Measurements from ENCODE around the gene NRP2. TPM values are rescaled to one million over a fixed set of nuclear protein-coding genes. Genes with fewer than 3 reads are reported as not detected.

NRP2 gene
- total RNA-seq, 1 experiment from 2014 or later: 18.3 TPM

- Histone ChIP-seq H3K36me3 (ENCODE audit: low read depth, low read length) (no peaks in the 10 kb centered on the region), H3K4me1 (ENCODE audit: insufficient read depth, low read length) (peaks cover 20% of the 10 kb centered on the region), H3K9me3 (ENCODE audit: low read length) (no peaks in the 10 kb centered on the region), H3K9ac (ENCODE audit: low read length) (no peak overlapping the region), H3K27me3 (ENCODE audit: low read length) (no peaks in the 10 kb centered on the region), H4K20me1 (ENCODE audit: low read length) (no peaks in the 10 kb centered on the region), H3K9me2 (replicated peaks; ENCODE audit: low read length) (no peaks in the 10 kb centered on the region), H3K27ac (ENCODE audit: low read length) (no peak overlapping the region), H3K79me2 (ENCODE audit: low read length) (no peaks in the 10 kb centered on the region), H3K4me3 (ENCODE audit: low read length) (no peak overlapping the region), H3K4me2 (ENCODE audit: low read length) (no peak overlapping the region), H3F3A (ENCODE audit: low read length, unreplicated experiment) (no peaks in the 10 kb centered on the region), H2AFZ (ENCODE audit: low read length) (no peak overlapping the region)
- no peak for TF ChIP-seq EZH2 (IDR thresholded peaks at IDR 0.05; ENCODE audit: low read length, unreplicated experiment)
- no peak for TF ChIP-seq EZH2phosphoT487 (IDR thresholded peaks at IDR 0.05; ENCODE audit: borderline replicate concordance, low read length)
- TF ChIP-seq, protein P1, sequence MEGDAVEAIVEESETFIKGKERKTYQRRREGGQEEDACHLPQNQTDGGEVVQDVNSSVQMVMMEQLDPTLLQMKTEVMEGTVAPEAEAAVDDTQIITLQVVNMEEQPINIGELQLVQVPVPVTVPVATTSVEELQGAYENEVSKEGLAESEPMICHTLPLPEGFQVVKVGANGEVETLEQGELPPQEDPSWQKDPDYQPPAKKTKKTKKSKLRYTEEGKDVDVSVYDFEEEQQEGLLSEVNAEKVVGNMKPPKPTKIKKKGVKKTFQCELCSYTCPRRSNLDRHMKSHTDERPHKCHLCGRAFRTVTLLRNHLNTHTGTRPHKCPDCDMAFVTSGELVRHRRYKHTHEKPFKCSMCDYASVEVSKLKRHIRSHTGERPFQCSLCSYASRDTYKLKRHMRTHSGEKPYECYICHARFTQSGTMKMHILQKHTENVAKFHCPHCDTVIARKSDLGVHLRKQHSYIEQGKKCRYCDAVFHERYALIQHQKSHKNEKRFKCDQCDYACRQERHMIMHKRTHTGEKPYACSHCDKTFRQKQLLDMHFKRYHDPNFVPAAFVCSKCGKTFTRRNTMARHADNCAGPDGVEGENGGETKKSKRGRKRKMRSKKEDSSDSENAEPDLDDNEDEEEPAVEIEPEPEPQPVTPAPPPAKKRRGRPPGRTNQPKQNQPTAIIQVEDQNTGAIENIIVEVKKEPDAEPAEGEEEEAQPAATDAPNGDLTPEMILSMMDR (conservative IDR thresholded peaks at IDR 0.05; ENCODE audit: low read depth, low read length): no peak
- intact Hi-C loops (cut with micrococcal nuclease): no loop called here
- ChIA-PET POLR2A (ENCODE audit: unreplicated experiment) (no interaction called here), CTCF (no interaction called here)
- no TSS peak for BruUV-seq (replicated peaks)
- ATAC-seq (no peak), DNase-seq (no peak)
Measured at GRCh38 chr2:205696927-205697441, 14.7 kb downstream of the NRP2 start.

DNA sequence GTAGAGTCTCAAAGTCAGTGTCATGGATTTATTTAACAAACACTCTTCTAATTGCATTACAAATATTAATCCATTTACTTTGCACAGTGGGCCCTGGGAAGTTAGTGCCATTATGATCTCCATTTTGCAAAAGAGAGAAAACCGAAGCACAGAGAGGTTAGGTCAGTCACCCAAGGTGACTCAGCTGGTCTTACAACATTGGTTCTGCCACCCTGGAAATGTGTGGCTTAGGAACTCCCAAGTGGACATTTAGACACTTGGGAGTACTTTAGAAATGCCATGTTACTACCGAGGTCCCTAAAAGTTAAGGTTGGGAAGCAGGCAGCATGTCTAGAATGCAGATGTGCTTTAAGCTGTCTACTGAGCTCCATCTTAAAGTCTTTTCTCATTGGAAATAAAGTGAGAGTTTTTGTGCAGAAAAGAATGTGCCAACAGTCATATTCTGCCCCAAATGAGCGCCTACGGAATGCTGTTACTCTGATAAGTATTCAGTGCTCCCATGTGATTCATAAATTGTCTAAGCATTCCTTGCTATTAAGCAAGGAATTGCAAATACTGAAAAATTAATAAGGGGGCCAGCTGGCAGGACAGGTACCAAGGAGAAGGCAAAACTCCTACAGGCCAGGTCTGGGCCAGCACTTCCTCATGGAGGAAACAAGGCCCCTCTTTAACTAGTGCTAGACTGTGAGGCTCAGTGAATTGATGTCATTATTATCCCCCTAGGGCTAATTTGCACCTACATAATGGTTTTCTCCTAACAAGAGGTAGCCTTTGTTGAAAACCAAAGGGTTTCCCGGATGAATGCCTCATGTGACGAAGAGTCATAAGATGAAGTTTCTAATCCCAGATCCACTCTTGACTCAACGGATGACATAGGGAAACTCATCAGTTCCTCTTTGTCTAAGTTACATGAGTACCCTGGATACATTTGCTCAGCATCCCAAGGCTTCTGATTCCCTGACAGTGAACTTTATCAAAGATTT, 16.3 kb downstream of the NRP2 start:
- Histone ChIP-seq H3K27ac (ENCODE audit: low read length) (no peak overlapping the region), H3K9me2 (replicated peaks; ENCODE audit: low read length) (no peaks in the 10 kb centered on the region), H3K4me1 (ENCODE audit: insufficient read depth, low read length) (peaks cover 30% of the 10 kb centered on the region), H3K79me2 (ENCODE audit: low read length) (no peaks in the 10 kb centered on the region), H3F3A (ENCODE audit: low read length, unreplicated experiment) (no peaks in the 10 kb centered on the region), H3K4me2 (ENCODE audit: low read length) (no peak overlapping the region), H2AFZ (ENCODE audit: low read length) (no peak overlapping the region), H3K36me3 (ENCODE audit: low read depth, low read length) (no peaks in the 10 kb centered on the region), H3K4me3 (ENCODE audit: low read length) (no peak overlapping the region), H4K20me1 (ENCODE audit: low read length) (no peaks in the 10 kb centered on the region), H3K9me3 (ENCODE audit: low read length) (no peaks in the 10 kb centered on the region), H3K27me3 (ENCODE audit: low read length) (no peaks in the 10 kb centered on the region), H3K9ac (ENCODE audit: low read length) (no peak overlapping the region)
- ATAC-seq: no peak
- no peak for DNase-seq
- BruUV-seq (replicated peaks): no TSS peak
- ChIA-PET POLR2A (ENCODE audit: unreplicated experiment) (interaction anchor here (0.6 kb wide), 1 partner anchor 1291 kb away, joined by 3 read pairs; no protein-coding TSS in a partner anchor), CTCF (no interaction called here)
- TF ChIP-seq EZH2 (IDR thresholded peaks at IDR 0.05; ENCODE audit: low read length, unreplicated experiment) (no peak), EZH2phosphoT487 (IDR thresholded peaks at IDR 0.05; ENCODE audit: borderline replicate concordance, low read length) (no peak)
- TF ChIP-seq, protein P1 (conservative IDR thresholded peaks at IDR 0.05; ENCODE audit: low read depth, low read length): no peak
- intact Hi-C loops (cut with micrococcal nuclease): no loop called here
